ENCODE measurements around the gene FRAT2. TPM values are rescaled to one million over a fixed set of nuclear protein-coding genes. Genes with fewer than 3 reads are reported as not detected.

The FRAT2 gene
- total and polyA plus RNA-seq, 2 of the 13 experiments (the other 11 are each of a cell fraction or from before 2014, with no cell fraction given) = 7.2 to 14.1 TPM

- no peak for TF ChIP-seq ZBTB14 (CRISPR knock-in tag; IDR thresholded peaks at IDR 0.05)
- TF ChIP-seq ZNF460 (CRISPR knock-in tag; IDR thresholded peaks at IDR 0.05; ENCODE audit: borderline replicate concordance) = no peak
- peak; percentile 26; the same call in 1 of the 2 replicates for TF ChIP-seq ZNF451 (CRISPR knock-in tag; IDR thresholded peaks at IDR 0.05)
- no peak for TF ChIP-seq FOXM1 (CRISPR knock-in tag; IDR thresholded peaks at IDR 0.05)
- no peak for TF ChIP-seq CEBPB (IDR thresholded peaks at IDR 0.05; ENCODE audit: borderline replicate concordance, low read depth, low read length)
- TF ChIP-seq ZNF260 (CRISPR knock-in tag; IDR thresholded peaks at IDR 0.05; ENCODE audit: borderline replicate concordance, low read depth) = no peak
- peak; percentile 19; the same call in 1 of the 2 replicates for TF ChIP-seq FLYWCH1 (CRISPR knock-in tag; IDR thresholded peaks at IDR 0.05)
- no peak for TF ChIP-seq ZNF660 (CRISPR knock-in tag; IDR thresholded peaks at IDR 0.05; ENCODE audit: borderline replicate concordance, low read depth)
- no peak for TF ChIP-seq JUNB (CRISPR knock-in tag; IDR thresholded peaks at IDR 0.05; ENCODE audit: borderline replicate concordance)
- TF ChIP-seq FUBP1 (CRISPR knock-in tag; IDR thresholded peaks at IDR 0.05; ENCODE audit: borderline replicate concordance) = no peak
- TF ChIP-seq SKIL (CRISPR knock-in tag; IDR thresholded peaks at IDR 0.05; ENCODE audit: borderline replicate concordance) = no peak
- TF ChIP-seq NFE2L2 (IDR thresholded peaks at IDR 0.05; ENCODE audit: low read length) = no peak
- TF ChIP-seq STAT5B (CRISPR knock-in tag; IDR thresholded peaks at IDR 0.05) = no peak
- TF ChIP-seq NR2C2 (CRISPR knock-in tag; IDR thresholded peaks at IDR 0.05; ENCODE audit: borderline replicate concordance) = 0 out of 2 replicates have a peak, but pooled peaks have one; percentile 36
- peak; percentile 55; the same call in 1 of the 2 replicates for TF ChIP-seq ZXDC (CRISPR knock-in tag; IDR thresholded peaks at IDR 0.05)
- TF ChIP-seq NR0B2 (CRISPR knock-in tag; IDR thresholded peaks at IDR 0.05) = no peak; the same call in 1 of the 2 replicates
Observed at GRCh38 chr10:97318772-97319651, 15.5 kb downstream of the FRAT2 start, which contains the start of gene FRAT1 (continued).
